H9 (cell line): ENCODE results near the gene MEGF8. TPM values are rescaled to one million over a fixed set of nuclear protein-coding genes. Genes with fewer than 3 reads are reported as not detected.

Experiments used
- DNase-seq: peaks from one replicate; pipeline ENCODE4 v3.0.0-alpha.2; 2017
- H2AFZ ChIP-seq: one replicate; pipeline ENCODE4 v1.6.1; 2013; ENCODE audit warnings: mild to moderate bottlenecking, low read length, control low read depth, moderate library complexity
- H2AK5ac ChIP-seq: 2 replicates; pipeline ENCODE4 v1.6.1; 2013; ENCODE audit warnings: low read length, control low read depth, mixed read lengths; ENCODE audit not compliant: insufficient read length
- H2BK120ac ChIP-seq: one replicate; pipeline ENCODE4 v1.6.1; 2013; ENCODE audit warnings: low read depth, mild to moderate bottlenecking, low read length, control low read depth, inconsistent platforms; ENCODE audit not compliant: poor library complexity, severe bottlenecking
- H2BK12ac ChIP-seq: 2 replicates; pipeline ENCODE4 v1.6.1; 2013; ENCODE audit warnings: low read length, control low read depth, mixed read lengths, low read depth; ENCODE audit not compliant: insufficient read length
- H2BK15ac ChIP-seq: 2 replicates; pipeline ENCODE4 v1.6.1; 2013; ENCODE audit warnings: low read depth, low read length, control low read depth
- H2BK20ac ChIP-seq: one replicate; pipeline ENCODE4 v1.6.1; 2013; ENCODE audit warnings: low read depth, mild to moderate bottlenecking, low read length, control low read depth, inconsistent platforms; ENCODE audit not compliant: poor library complexity, severe bottlenecking
- H2BK5ac ChIP-seq: 2 replicates; pipeline ENCODE4 v1.6.1; 2013; ENCODE audit warnings: low read length, control low read depth, mixed read lengths; ENCODE audit not compliant: insufficient read length
- H3K14ac ChIP-seq: 2 replicates; pipeline ENCODE4 v1.6.1; 2013; ENCODE audit warnings: low read length, control low read depth; ENCODE audit not compliant: insufficient read depth
- H3K18ac ChIP-seq: 2 replicates; pipeline ENCODE4 v1.6.1; 2013; ENCODE audit warnings: low read depth, mild to moderate bottlenecking, mixed read lengths, low read length, control low read depth; ENCODE audit not compliant: insufficient read length
- H3K23ac ChIP-seq: 2 replicates; pipeline ENCODE4 v1.6.1; 2013; ENCODE audit warnings: low read length, control low read depth, mixed read lengths, low read depth; ENCODE audit not compliant: insufficient read length
- H3K23me2 ChIP-seq: 2 replicates; pipeline ENCODE4 v1.6.1; 2013; ENCODE audit warnings: low read depth, mild to moderate bottlenecking, mixed read lengths, low read length, control low read depth; ENCODE audit not compliant: insufficient read length, poor library complexity, severe bottlenecking
- H3K27ac ChIP-seq: 2 replicates; pipeline ENCODE4 v1.5.1; 2013; ENCODE audit warnings: low read length, control low read depth, mixed read lengths, low read depth; ENCODE audit not compliant: insufficient read length
- H3K27me3 ChIP-seq: 2 replicates; pipeline ENCODE4 v1.6.1; 2013; ENCODE audit warnings: low read length, control low read depth, inconsistent platforms; ENCODE audit not compliant: insufficient read depth
- H3K4ac ChIP-seq: 2 replicates; pipeline ENCODE4 v1.6.1; 2013; ENCODE audit warnings: low read depth, mild to moderate bottlenecking, control low read depth, inconsistent platforms, low read length, moderate library complexity
- H3K4me1 ChIP-seq: 2 replicates; pipeline ENCODE4 v1.6.1; 2013; ENCODE audit warnings: low read length, control low read depth, inconsistent platforms; ENCODE audit not compliant: insufficient read depth
- H3K4me2 ChIP-seq: 2 replicates; pipeline ENCODE4 v1.6.1; 2013; ENCODE audit warnings: low read length, control low read depth, mixed read lengths; ENCODE audit not compliant: insufficient read length, insufficient read depth
- H3K56ac ChIP-seq: 2 replicates; pipeline ENCODE4 v1.6.1; 2013; ENCODE audit warnings: low read depth, mild to moderate bottlenecking, mixed read lengths, low read length, control low read depth; ENCODE audit not compliant: insufficient read length
- H3K79me1 ChIP-seq: 2 replicates; pipeline ENCODE4 v1.6.1; 2013; ENCODE audit warnings: low read depth, mild to moderate bottlenecking, moderate library complexity, low read length, control low read depth, inconsistent platforms; ENCODE audit not compliant: insufficient read depth, poor library complexity, severe bottlenecking
- H3K79me2 ChIP-seq: 2 replicates; pipeline ENCODE4 v1.6.1; 2013; ENCODE audit warnings: low read length, control low read depth, inconsistent platforms; ENCODE audit not compliant: insufficient read depth
- H3K9ac ChIP-seq: 2 replicates; pipeline ENCODE4 v1.6.1; 2013; ENCODE audit warnings: low read length, control low read depth, mixed read lengths; ENCODE audit not compliant: insufficient read length; ENCODE audit errors: extremely low read depth
- H3K9me3 ChIP-seq: one replicate; pipeline ENCODE4 v1.6.1; 2013; ENCODE audit warnings: low read depth, low read length, inconsistent platforms; ENCODE audit not compliant: control insufficient read depth
- H3T11ph ChIP-seq: one replicate; pipeline ENCODE4 v1.6.1; 2013; ENCODE audit warnings: mild to moderate bottlenecking, low read length, control low read depth, inconsistent platforms
- H4K20me1 ChIP-seq: one replicate; pipeline ENCODE4 v1.6.1; 2013; ENCODE audit not compliant: control insufficient read depth, insufficient read length, insufficient read depth
- H4K5ac ChIP-seq: 2 replicates; pipeline ENCODE4 v1.6.1; 2013; ENCODE audit warnings: low read depth, mild to moderate bottlenecking, mixed read lengths, low read length, control low read depth; ENCODE audit not compliant: insufficient read length
- H4K8ac ChIP-seq: replicated peaks from 2 replicates; pipeline ENCODE4 v1.6.1; 2013; ENCODE audit warnings: low read length, control low read depth, mixed read lengths, low read depth; ENCODE audit not compliant: insufficient read length
- H4K91ac ChIP-seq: 2 replicates; pipeline ENCODE4 v1.6.1; 2013; ENCODE audit warnings: low read depth, mild to moderate bottlenecking, moderate library complexity, mixed read lengths, low read length, control low read depth; ENCODE audit not compliant: insufficient read length
- H3K27ac Mint-ChIP-seq, 3 experiments: 2 replicates in 2 of 3; 3 replicates in 1 of 3; pipeline ENCODE4 v1.8.0; 2020 to 2021; ENCODE audit warnings: mixed read lengths in 3 of 3, mild to moderate bottlenecking in 1 of 3, moderate library complexity in 1 of 3
- H3K27me3 Mint-ChIP-seq: 2 replicates; pipeline ENCODE4 v1.8.0; 2021; ENCODE audit warnings: low read depth, mild to moderate bottlenecking, moderate library complexity, mixed read lengths
- H3K36me3 Mint-ChIP-seq, 3 experiments: 2 replicates in 2 of 3; 3 replicates in 1 of 3; pipeline ENCODE4 v1.8.0; 2020 to 2021; ENCODE audit warnings: low read depth in 3 of 3, mixed read lengths in 3 of 3; ENCODE audit not compliant: insufficient read depth in 1 of 3
- H3K4me1 Mint-ChIP-seq, 2 experiments: 2 replicates each; pipeline ENCODE4 v1.8.0; 2020; ENCODE audit warnings: mixed read lengths in 2 of 2
- H3K4me3 Mint-ChIP-seq, 2 experiments: 2 replicates in 1 of 2; 3 replicates in 1 of 2; pipeline ENCODE4 v1.8.0; 2020 to 2021; ENCODE audit warnings: mild to moderate bottlenecking in 2 of 2, mixed read lengths in 2 of 2, moderate library complexity in 1 of 2
- H3K9me3 Mint-ChIP-seq, 2 experiments: 2 replicates in 1 of 2; 3 replicates in 1 of 2; pipeline ENCODE4 v1.8.0; 2020; ENCODE audit warnings: mild to moderate bottlenecking in 2 of 2, mixed read lengths in 2 of 2, moderate library complexity in 1 of 2
- CTCF ChIP-seq: fragments of 200-600 bp; sonication (generic); conservative IDR thresholded peaks from 3 replicates; pipeline ENCODE4 v1.8.0; 2021; ENCODE audit warnings: antibody characterized with exemption, mild to moderate bottlenecking
- WGBS: extraction: QIAGEN DNeasy Blood & Tissue Kit; methylation state at CpG from one replicate; pipeline ENCODE4 v1.1.7; 2013; ENCODE audit warnings: missing lambda C conversion rate, low lambda C conversion rate, mixed read lengths; ENCODE audit not compliant: insufficient read length; ENCODE audit errors: extremely low coverage; 5-methylcytosine and 5-hydroxymethylcytosine counted together
- total RNA-seq: library from RNA; stranded (reverse); gene quantifications from 2 replicates; pipeline ENCODE4 v1.2.1, GENCODE V29; 2021

Gene MEGF8
- total RNA-seq, 1 experiment from 2014 or later = 28.4 TPM

- no peaks in the 10 kb centered on the region for H4K20me1 ChIP-seq
- H2BK20ac ChIP-seq = no peak overlapping the region
- H2AK5ac ChIP-seq = no peak overlapping the region
- H4K91ac ChIP-seq = no peak overlapping the region
- Mint-ChIP-seq H3K4me3 (no peak overlapping the region), H3K9me3 (peaks cover 5 to 6% of the 10 kb centered on the region in 2 experiments; a peak in 4 of 5 replicates), H3K4me1 (peaks cover 6 to 30% of the 10 kb centered on the region in 2 experiments), H3K36me3 (peaks cover 25 to 46% (median 39%) of the 10 kb centered on the region in 3 experiments), H3K27me3 (no peaks in the 10 kb centered on the region), H3K27ac (peak overlapping the region; percentile 20 to 88 (median 85); a peak in 6 of 7 replicates)
- no peak overlapping the region for H4K8ac ChIP-seq
- H3K56ac ChIP-seq = no peak overlapping the region
- H3K9ac ChIP-seq = no peak overlapping the region
- H2AFZ ChIP-seq = no peak overlapping the region
- no peak overlapping the region for H3K4me2 ChIP-seq
- no peak overlapping the region for H3T11ph ChIP-seq
- no peak overlapping the region for H2BK5ac ChIP-seq
- H3K4ac ChIP-seq = no peak overlapping the region
- H3K23me2 ChIP-seq = no peaks in the 10 kb centered on the region
- no peak overlapping the region for H3K14ac ChIP-seq
- peaks cover 6% of the 10 kb centered on the region for H3K9me3 ChIP-seq
- H3K18ac ChIP-seq = no peak overlapping the region
- no CpG with 5 or more reads among the region's 16 CpGs for WGBS
- no peaks in the 10 kb centered on the region for H3K79me2 ChIP-seq
- H3K27ac ChIP-seq = no peak overlapping the region
- H2BK15ac ChIP-seq = no peak overlapping the region
- H2BK120ac ChIP-seq = no peak overlapping the region
- no peak overlapping the region for H4K5ac ChIP-seq
- peak; percentile 54 for TF ChIP-seq CTCF
- no peak overlapping the region for H3K23ac ChIP-seq
- no peak overlapping the region for H2BK12ac ChIP-seq
- peak; percentile 85 for DNase-seq
- no peaks in the 10 kb centered on the region for H3K4me1 ChIP-seq
- no peaks in the 10 kb centered on the region for H3K27me3 ChIP-seq
- no peaks in the 10 kb centered on the region for H3K79me1 ChIP-seq
These were observed 35.5 kb downstream of the MEGF8 start for GRCh38 chr19:42360787-42361544.
